Astrocyte (in vitro differentiated cells and primary cell): ENCODE measurements around the gene HCRTR2.
"Not testable (repeated sequence)": the region's sequence is repeated elsewhere in the genome, so short reads cannot be mapped to it uniquely, and the experiment has no call there.

Experiments
- CTCF ChIP-seq: IDR thresholded peaks from 2 replicates; pipeline ENCODE4 v1.5.1; 2011; ENCODE audit warnings: low read depth, mild to moderate bottlenecking, inconsistent platforms, low read length, moderate library complexity; ENCODE audit not compliant: insufficient read depth
- EZH2 ChIP-seq: IDR thresholded peaks from 2 replicates; pipeline ENCODE4 v1.6.1; 2012; ENCODE audit warnings: mild to moderate bottlenecking, low read length, inconsistent platforms; ENCODE audit not compliant: insufficient read depth

- TF ChIP-seq CTCF, EZH2: not testable (repeated sequence)
These were observed 15.5 kb upstream of the HCRTR2 start for GRCh38 chr6:55158784-55159183.
